B cell (primary cell): ENCODE results near the gene ARMC9. TPM values are rescaled to one million over a fixed set of nuclear protein-coding genes. Genes with fewer than 3 reads are reported as not detected.
A peak's percentile ranks its signal among the peaks of the same experiment; 100 is the strongest.

Source experiments
- ATAC-seq: fragments of 200-7000 bp; cut with Tn5 transposase; one replicate; pipeline ENCODE4 v1.10.0; 2021; ENCODE audit warnings: low read depth, mild to moderate bottlenecking, moderate number of reproducible peaks, moderate library complexity
- CTCF ChIA-PET: fragments of 350-600 bp; sonication (Branson Sonifier 250); formaldehyde crosslinking; loops from one replicate; lab custom pipeline; 2021; ENCODE audit warnings: antibody characterized with exemption, inconsistent platforms; lab: Charles Lee
- POLR2A ChIA-PET: fragments of 350-600 bp; sonication (Branson Sonifier 250); formaldehyde crosslinking; loops from one replicate; lab custom pipeline; 2021; ENCODE audit warnings: antibody characterized with exemption; lab: Charles Lee
- DNase-seq: peaks from one replicate; pipeline ENCODE4 v3.0.0; 2013
- H2AFZ ChIP-seq: 2 replicates; pipeline ENCODE4 v1.6.1; 2012; ENCODE audit warnings: mild to moderate bottlenecking, low read depth, low read length; ENCODE audit not compliant: insufficient read depth, poor library complexity, severe bottlenecking
- H3K27ac ChIP-seq, 2 donors: 1 replicate in 1 of 2; 2 replicates in 1 of 2; pipeline ENCODE4 v1.5.1; 2012 to 2013; ENCODE audit warnings: low read length in 2 of 2, mild to moderate bottlenecking in 2 of 2, moderate library complexity in 1 of 2
- H3K27me3 ChIP-seq, 4 experiments: fragments of 200-600 bp in 1 of 4; sonication (generic) in 1 of 4; replicated peaks in 1 of 4; 1 replicate in 2 of 4; 2 replicates in 2 of 4; pipeline versions ENCODE4 v1.6.1 to v1.7.0; 2013 to 2016; ENCODE audit warnings: low read length in 3 of 4, mild to moderate bottlenecking in 2 of 4, mixed read lengths in 1 of 4, moderate library complexity in 1 of 4; ENCODE audit not compliant: insufficient read depth in 4 of 4, control insufficient read depth in 3 of 4; ENCODE audit errors: control extremely low read depth in 1 of 4
- H3K36me3 ChIP-seq, 2 experiments: replicated peaks in 1 of 2; 1 replicate in 1 of 2; 2 replicates in 1 of 2; pipeline versions ENCODE4 v1.6.1 to v1.7.1; 2013; ENCODE audit warnings: low read length in 1 of 2; ENCODE audit not compliant: insufficient read depth in 2 of 2, control insufficient read depth in 1 of 2; ENCODE audit errors: control extremely low read depth in 1 of 2, extremely low read depth in 1 of 2
- H3K4me1 ChIP-seq, 2 donors: fragments of 200-600 bp in 1 of 2; sonication (generic) in 1 of 2; 1 replicate in 1 of 2; 2 replicates in 1 of 2; pipeline versions ENCODE4 v1.5.1 to v1.6.1; 2013 to 2017; ENCODE audit warnings: low read length in 2 of 2; ENCODE audit not compliant: control insufficient read depth in 2 of 2, insufficient read depth in 2 of 2
- H3K4me2 ChIP-seq: replicated peaks from 2 replicates; pipeline ENCODE3; 2012; ENCODE audit warnings: mild to moderate bottlenecking, low read depth, low read length; ENCODE audit not compliant: poor library complexity, severe bottlenecking
- H3K4me3 ChIP-seq, 5 experiments: fragments of 200-600 bp in 1 of 5; sonication (generic) in 1 of 5; 1 replicate in 3 of 5; 2 replicates in 2 of 5; pipeline versions ENCODE4 v1.5.1 to v1.7.0; 2011 to 2016; ENCODE audit warnings: low read length in 4 of 5, mild to moderate bottlenecking in 4 of 5, low read depth in 2 of 5, control low read depth in 1 of 5, moderate library complexity in 1 of 5; ENCODE audit not compliant: insufficient read depth in 1 of 5; ENCODE audit errors: control extremely low read depth in 1 of 5, extremely low read depth in 1 of 5
- H3K79me2 ChIP-seq: fragments of 200-600 bp; sonication (generic); one replicate; pipeline ENCODE4 v1.6.0; 2016; ENCODE audit warnings: low read length; ENCODE audit not compliant: control insufficient read depth, insufficient read depth
- H3K9ac ChIP-seq: fragments of 200-600 bp; sonication (generic); 2 replicates; pipeline ENCODE4 v1.6.1; 2017; ENCODE audit warnings: mild to moderate bottlenecking, low read length, moderate library complexity
- H3K9me3 ChIP-seq, 3 donors: one replicate each; pipeline versions ENCODE4 v1.6.1 to v1.7.1; 2013; ENCODE audit warnings: low read length in 2 of 3; ENCODE audit not compliant: control insufficient read depth in 2 of 3, insufficient read depth in 1 of 3; ENCODE audit errors: control extremely low read depth in 1 of 3
- H4K20me1 ChIP-seq: 2 replicates; pipeline ENCODE4 v1.6.0; 2012; ENCODE audit warnings: mild to moderate bottlenecking, low read length; ENCODE audit not compliant: insufficient read depth, control insufficient read depth, poor library complexity, severe bottlenecking
- H3K27ac Mint-ChIP-seq: one replicate; pipeline ENCODE4 v1.8.0; 2021; ENCODE audit warnings: mixed read lengths
- H3K27me3 Mint-ChIP-seq: one replicate; pipeline ENCODE4 v1.8.0; 2021; ENCODE audit warnings: mixed read lengths
- H3K4me1 Mint-ChIP-seq: one replicate; pipeline ENCODE4 v1.8.0; 2021; ENCODE audit warnings: mixed read lengths
- H3K4me3 Mint-ChIP-seq: one replicate; pipeline ENCODE4 v1.8.0; 2021; ENCODE audit warnings: mixed read lengths
- H3K9me3 Mint-ChIP-seq: one replicate; pipeline ENCODE4 v1.8.0; 2022; ENCODE audit warnings: mixed read lengths; ENCODE audit not compliant: insufficient read depth
- CTCF ChIP-seq: fragments of 200-600 bp; IDR thresholded peaks from one replicate; pipeline ENCODE4 v1.8.0; 2022; ENCODE audit warnings: antibody characterized with exemption, mild to moderate bottlenecking
- EZH2 ChIP-seq: IDR thresholded peaks from 2 replicates; pipeline ENCODE4 v1.6.1; 2012; ENCODE audit warnings: borderline replicate concordance, low read depth, mild to moderate bottlenecking, moderate library complexity, low read length; ENCODE audit not compliant: insufficient read depth, poor library complexity, severe bottlenecking
- WGBS: methylation state at CpG from one replicate; pipeline ENCODE4 v1.1.5; 2013; ENCODE audit warnings: missing lambda C conversion rate; ENCODE audit not compliant: insufficient coverage; 5-methylcytosine and 5-hydroxymethylcytosine counted together
- intact Hi-C: fragments of 100-400 bp; cut with micrococcal nuclease; formaldehyde crosslinking; loops from one replicate; pipeline ENCODE4 v1.10.0; 2022
- polyA plus RNA-seq: library from polyadenylated mRNA; depleted of rRNA; stranded (reverse); fragments of >200 nt; gene quantifications from 2 replicates; pipeline ENCODE4 v1.2.3, GENCODE V29; 2012
- total RNA-seq, 2 donors: library from RNA; stranded (reverse); fragments of 120-200 nt in 1 of 2; gene quantifications; 1 replicate in 1 of 2; 2 replicates in 1 of 2; pipeline versions ENCODE4 v1.2.3 to v1.2.4, GENCODE V29; 2013 to 2022

Gene ARMC9
- total and polyA plus RNA-seq, 2 donors (not counting 1 experiment from before 2014, with no cell fraction given): 0.40 to 5.4 TPM

GRCh38 chr2:231397011-231397927 lies 198.8 kb downstream of the ARMC9 start:
- Mint-ChIP-seq H3K4me1 (peaks cover 52% of the 10 kb centered on the region), H3K9me3 (no peaks in the 10 kb centered on the region), H3K27me3 (no peaks in the 10 kb centered on the region), H3K4me3 (peak overlapping the region; percentile 86), H3K27ac (peak overlapping the region; percentile 84)
- no peak for TF ChIP-seq EZH2
- TF ChIP-seq CTCF: no peak
- POLR2A ChIA-PET: interaction anchor here (0.6 kb wide), 1 partner anchor 15 kb away, joined by 3 read pairs; no protein-coding TSS in a partner anchor
- Histone ChIP-seq H4K20me1 (no peaks in the 10 kb centered on the region), H3K27me3 (no peaks in the 10 kb centered on the region), H3K9ac (no peak overlapping the region), H2AFZ (no peak overlapping the region), H3K4me2 (peak overlapping the region; percentile 88), H3K36me3 (peaks cover 0 to 8% of the 10 kb centered on the region in 2 experiments), H3K4me1 (peaks cover 29 to 41% of the 10 kb centered on the region in 2 donors), H3K4me3 (no peak overlapping the region), H3K9me3 (peaks cover 0 to 2% (median 0%) of the 10 kb centered on the region in 3 donors), H3K79me2 (peaks cover 20% of the 10 kb centered on the region), H3K27ac (peak overlapping the region in 1 of 2 donors; percentile 16)
- intact Hi-C loops: loop anchor here (10.0 kb wide), 1 partner anchor 522 kb away; no protein-coding TSS in a partner anchor
- WGBS: 92% methylated on average over 19 of the region's 22 CpGs
- ATAC-seq (no peak), DNase-seq (no peak)
- CTCF ChIA-PET: interaction anchor here (0.6 to 6.7 kb wide), 8 partner anchors 8 to 293 kb away, joined by 3 to 83 read pairs (median 8); no protein-coding TSS in a partner anchor
